Coronary artery (tissue), 2 donors: ENCODE measurements around the gene PIP4P1.

Source experiments
- DNase-seq: peaks from one replicate; pipeline ENCODE4 v3.0.0-alpha.2; 2017; ENCODE audit warnings: low spot score
- H3K27ac ChIP-seq, 2 donors: fragments of 200-600 bp; sonication (generic); one replicate each; pipeline ENCODE4 v1.5.1; 2016 to 2019
- H3K4me3 ChIP-seq: fragments of 200-600 bp; sonication (generic); 2 replicates; pipeline ENCODE4 v1.5.1; 2016; ENCODE audit warnings: mild to moderate bottlenecking, moderate library complexity
- CTCF ChIP-seq: fragments of 200-600 bp; sonication (generic); IDR thresholded peaks from one replicate; pipeline ENCODE4 v1.5.1; 2019; ENCODE audit warnings: antibody characterized with exemption

The PIP4P1 gene

GRCh38 chr14:20415782-20416206 is 45.4 kb downstream of the PIP4P1 start:
- no peak for DNase-seq
- no peak overlapping the region for H3K4me3 ChIP-seq
- no peak overlapping the region for H3K27ac ChIP-seq
- TF ChIP-seq CTCF, result peak; percentile 40

GRCh38 chr14:20413744-20414082 is 47.5 kb downstream of the PIP4P1 start:
- Histone ChIP-seq H3K27ac (peak overlapping the region; percentile 85 to 97), H3K4me3 (peak overlapping the region; percentile 85)
- no peak for TF ChIP-seq CTCF
- no peak for DNase-seq

- DNase-seq, result peak; percentile 92
- peak within 1 kb of the TSS; percentile 85 for H3K4me3 ChIP-seq
- TF ChIP-seq CTCF, result no peak
- H3K27ac ChIP-seq, result peak within 1 kb of the TSS; percentile 85 to 97
Measured at GRCh38 chr14:20412876-20413743, 48.1 kb downstream of the PIP4P1 start, which contains the start of gene TEP1. TSS of gene TEP1 (minus strand) at chr14:20413501. CDS start at chr14:20408439, 5,062 bp downstream.

GRCh38 chr14:20412411-20412810 is 48.8 kb downstream of the PIP4P1 start:
- no peak for DNase-seq
- Histone ChIP-seq H3K27ac (peak overlapping the region; percentile 85 to 97), H3K4me3 (peak overlapping the region; percentile 85)
- TF ChIP-seq CTCF, result no peak

- Histone ChIP-seq H3K4me3 (no peak overlapping the region), H3K27ac (no peak overlapping the region)
- no peak for TF ChIP-seq CTCF
- no peak for DNase-seq
Measured at GRCh38 chr14:20409226-20409625, 52.0 kb downstream of the PIP4P1 start.
